ENCODE results near the gene RRP1. TPM values are rescaled to one million over a fixed set of nuclear protein-coding genes. Genes with fewer than 3 reads are reported as not detected.
"Not testable (repeated sequence)": the region's sequence is repeated elsewhere in the genome, so short reads cannot be mapped to it uniquely, and the experiment has no call there.

RRP1 gene
- total RNA-seq, 1 donor from 2014 or later: 31.9 TPM

GRCh38 chr21:43816611-43817071, 27.3 kb downstream of the RRP1 start:
- DNase-seq (ENCODE audit: low read depth): no peak
- no peak overlapping the region for H3K4me3 ChIP-seq (ENCODE audit: low read depth, low read length)
- H3K27me3 ChIP-seq (ENCODE audit: control insufficient read depth, insufficient read depth, low read length): peaks cover 14% of the 10 kb centered on the region
- no peaks in the 10 kb centered on the region for H3K36me3 ChIP-seq (ENCODE audit: control insufficient read depth, insufficient read depth, low read length)
- TF ChIP-seq CTCF (IDR thresholded peaks at IDR 0.05; ENCODE audit: insufficient read depth, low read length, poor library complexity, severe bottlenecking): no peak

GRCh38 chr21:43817157-43818086, 28.0 kb downstream of the RRP1 start:
- H3K4me3 ChIP-seq (ENCODE audit: low read depth, low read length): no peak overlapping the region
- DNase-seq (ENCODE audit: low read depth): no peak
- H3K36me3 ChIP-seq (ENCODE audit: control insufficient read depth, insufficient read depth, low read length): no peaks in the 10 kb centered on the region
- no peak for TF ChIP-seq CTCF (IDR thresholded peaks at IDR 0.05; ENCODE audit: insufficient read depth, low read length, poor library complexity, severe bottlenecking)
- peaks cover 12% of the 10 kb centered on the region for H3K27me3 ChIP-seq (ENCODE audit: control insufficient read depth, insufficient read depth, low read length)

DNA sequence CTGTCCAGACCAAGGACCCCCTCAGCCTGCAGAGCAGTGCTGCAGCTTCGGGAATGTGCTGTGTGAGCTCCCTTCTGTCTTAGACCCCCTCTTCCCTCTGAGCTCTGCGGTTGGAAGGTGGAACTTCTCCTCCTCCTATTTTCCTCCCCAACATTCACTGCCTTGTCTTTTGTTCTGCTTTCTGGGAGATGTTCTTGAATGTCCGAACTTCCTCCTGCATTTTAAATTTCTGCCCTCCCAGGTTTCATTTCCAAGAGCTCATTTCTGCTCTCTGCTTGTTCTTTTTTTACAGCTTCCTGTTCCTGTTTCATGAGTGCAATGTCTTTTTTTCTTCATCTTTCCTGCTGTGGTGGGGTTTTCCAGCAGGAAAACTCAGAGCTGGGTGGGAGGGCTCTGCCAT, 29.3 kb downstream of the RRP1 start:
- no peak for TF ChIP-seq CTCF (IDR thresholded peaks at IDR 0.05; ENCODE audit: insufficient read depth, low read length, poor library complexity, severe bottlenecking)
- Histone ChIP-seq H3K27me3 (ENCODE audit: control insufficient read depth, insufficient read depth, low read length) (peaks cover 10% of the 10 kb centered on the region), H3K4me3 (ENCODE audit: low read depth, low read length) (no peak overlapping the region), H3K36me3 (ENCODE audit: control insufficient read depth, insufficient read depth, low read length) (no peaks in the 10 kb centered on the region)
- DNase-seq (ENCODE audit: low read depth): no peak

- Histone ChIP-seq H3K4me3 (ENCODE audit: low read depth, low read length) (no peak overlapping the region), H3K27me3 (ENCODE audit: control insufficient read depth, insufficient read depth, low read length) (peaks cover 2% of the 10 kb centered on the region), H3K36me3 (ENCODE audit: control insufficient read depth, insufficient read depth, low read length) (no peaks in the 10 kb centered on the region)
- no peak for DNase-seq (ENCODE audit: low read depth)
- TF ChIP-seq CTCF (IDR thresholded peaks at IDR 0.05; ENCODE audit: insufficient read depth, low read length, poor library complexity, severe bottlenecking): no peak
Observed at GRCh38 chr21:43819511-43820405, 30.4 kb downstream of the RRP1 start.

DNA sequence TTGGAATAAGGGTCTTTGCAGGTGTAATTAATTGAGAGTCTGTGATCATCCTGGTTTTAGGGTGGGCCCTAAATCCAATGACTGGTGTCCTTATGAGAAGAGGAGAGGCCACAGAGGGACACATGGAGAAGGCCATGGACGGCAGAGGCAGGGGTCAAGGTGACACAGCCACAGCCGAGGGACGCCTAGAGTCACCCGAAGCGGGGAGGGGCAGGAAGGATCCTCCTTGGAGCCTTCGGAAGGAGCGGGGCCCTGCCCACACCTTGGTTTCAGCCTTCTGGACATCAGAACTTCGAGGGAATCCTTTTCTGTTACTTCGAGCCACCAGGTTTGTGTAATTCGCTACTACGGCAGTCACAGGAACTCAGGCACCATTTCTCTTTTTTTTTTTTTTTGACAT, 31.1 kb downstream of the RRP1 start:
- no peak for TF ChIP-seq CTCF (IDR thresholded peaks at IDR 0.05; ENCODE audit: insufficient read depth, low read length, poor library complexity, severe bottlenecking)
- Histone ChIP-seq H3K4me3 (ENCODE audit: low read depth, low read length) (no peak overlapping the region), H3K27me3 (ENCODE audit: control insufficient read depth, insufficient read depth, low read length) (no peaks in the 10 kb centered on the region), H3K36me3 (ENCODE audit: control insufficient read depth, insufficient read depth, low read length) (no peaks in the 10 kb centered on the region)
- no peak for DNase-seq (ENCODE audit: low read depth)

GRCh38 chr21:43822166-43822565, 32.8 kb downstream of the RRP1 start:
- H3K4me3 ChIP-seq (ENCODE audit: low read depth, low read length); DNase-seq (ENCODE audit: low read depth); H3K27me3 ChIP-seq (ENCODE audit: control insufficient read depth, insufficient read depth, low read length); H3K36me3 ChIP-seq (ENCODE audit: control insufficient read depth, insufficient read depth, low read length): not testable (repeated sequence)

- not testable (repeated sequence) for DNase-seq (ENCODE audit: low read depth); H3K36me3 ChIP-seq (ENCODE audit: control insufficient read depth, insufficient read depth, low read length); H3K27me3 ChIP-seq (ENCODE audit: control insufficient read depth, insufficient read depth, low read length); H3K4me3 ChIP-seq (ENCODE audit: low read depth, low read length)
Observed at GRCh38 chr21:43822741-43823140, 33.4 kb downstream of the RRP1 start.
